GM20431 (cell line): ENCODE data around the gene CNBD2.
"Not testable (repeated sequence)": the region's sequence is repeated elsewhere in the genome, so short reads cannot be mapped to it uniquely, and the experiment has no call there.

Experiments used
- in situ Hi-C: fragments of 300-500 bp; cut with MseI, MboI; formaldehyde crosslinking; loops from one replicate; pipeline ENCODE4 v1.15.0; 2020; ENCODE audit warnings: low sequenced_read_pairs; ENCODE audit not compliant: unreplicated experiment

Gene CNBD2

DNA sequence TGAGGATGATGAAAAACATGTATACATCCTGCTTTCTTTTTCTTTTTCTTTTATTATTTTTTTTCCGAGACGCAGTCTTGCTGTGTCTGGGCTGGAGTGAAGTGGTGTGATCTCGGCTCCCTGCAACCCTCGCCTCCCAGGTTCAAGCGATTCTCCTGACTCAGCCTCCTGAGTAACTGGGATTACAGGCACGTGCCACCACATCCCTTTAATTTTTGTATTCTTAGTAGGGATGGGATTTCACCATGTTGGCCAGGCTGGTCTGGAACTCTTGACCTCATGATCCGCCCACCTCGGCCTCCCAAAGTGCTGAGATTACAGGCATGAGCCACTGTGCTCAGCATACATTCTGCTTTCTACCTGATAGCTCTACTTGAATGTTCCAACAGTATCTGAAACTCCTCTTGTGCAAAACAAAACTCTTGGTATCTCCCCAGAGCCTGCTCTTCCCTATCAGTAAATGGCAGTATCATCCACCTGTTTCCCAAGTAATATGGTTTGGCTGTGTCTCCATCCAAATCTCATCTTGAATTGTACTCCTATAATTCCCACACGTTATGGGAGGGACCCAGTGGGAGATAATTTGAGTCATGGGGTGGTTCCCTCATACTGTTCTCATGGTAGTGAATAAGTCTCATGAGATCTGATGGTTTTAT, 85.6 kb downstream of the CNBD2 start:
- in situ Hi-C loops, result not testable (repeated sequence)

DNA sequence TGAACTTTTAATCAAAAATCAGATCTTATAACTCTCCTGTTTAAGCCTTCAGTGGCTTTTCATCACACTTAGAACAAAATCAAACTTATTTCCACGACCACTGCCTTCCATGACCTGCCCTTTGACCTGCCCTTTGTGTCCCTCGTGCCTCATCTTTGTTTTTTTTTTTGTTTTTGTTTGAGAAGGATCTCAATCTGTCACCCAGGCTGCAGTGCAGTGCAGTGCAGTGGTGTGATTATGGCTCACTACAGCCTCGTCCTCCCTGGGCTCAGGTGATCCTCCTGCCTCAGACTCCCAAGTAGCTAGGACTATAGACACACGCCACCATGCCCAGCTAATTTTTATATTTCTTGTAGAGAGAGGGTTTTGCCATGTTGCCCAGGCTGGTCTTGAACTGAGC, 86.8 kb downstream of the CNBD2 start:
- in situ Hi-C loops, result no loop called here

DNA sequence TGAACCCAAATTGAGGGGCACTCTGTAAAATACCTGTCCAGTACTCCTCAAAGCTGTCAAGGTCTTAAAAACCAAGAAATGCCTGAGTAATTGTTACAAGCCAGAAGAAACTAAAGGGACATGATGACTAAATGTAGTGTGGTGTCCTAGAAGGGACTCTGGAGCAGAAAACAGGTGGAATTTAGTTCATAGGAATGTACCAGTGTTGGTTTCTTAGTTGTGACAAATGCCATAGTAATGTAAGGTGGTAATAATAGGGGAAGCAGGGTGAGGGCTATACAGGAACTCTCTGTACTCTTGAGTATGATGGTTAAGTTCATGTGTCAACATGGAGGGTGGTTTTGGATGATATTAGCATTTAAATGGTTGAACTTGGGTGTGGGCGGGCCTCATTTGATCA, 92.3 kb downstream of the CNBD2 start:
- in situ Hi-C loops, result no loop called here

DNA sequence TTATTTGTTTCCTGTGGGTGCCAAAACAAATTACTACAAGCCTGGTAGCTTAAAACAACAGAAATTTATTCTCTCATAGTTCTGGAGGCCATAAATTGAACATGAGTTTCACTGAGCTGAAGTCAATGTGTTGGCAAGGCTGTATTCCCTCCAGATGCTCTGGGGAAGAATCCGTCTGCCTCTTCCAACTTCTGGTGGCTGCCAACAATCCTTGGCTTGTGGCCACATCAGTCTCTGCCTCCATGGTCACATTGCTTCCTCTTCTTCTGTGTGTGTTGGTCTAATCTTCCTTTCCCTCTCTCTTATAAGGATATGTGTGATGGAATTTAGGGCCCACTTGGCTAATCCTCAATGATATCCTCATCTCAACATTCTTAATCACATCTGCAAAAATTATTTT, 93.4 kb downstream of the CNBD2 start:
- in situ Hi-C loops, result no loop called here

DNA sequence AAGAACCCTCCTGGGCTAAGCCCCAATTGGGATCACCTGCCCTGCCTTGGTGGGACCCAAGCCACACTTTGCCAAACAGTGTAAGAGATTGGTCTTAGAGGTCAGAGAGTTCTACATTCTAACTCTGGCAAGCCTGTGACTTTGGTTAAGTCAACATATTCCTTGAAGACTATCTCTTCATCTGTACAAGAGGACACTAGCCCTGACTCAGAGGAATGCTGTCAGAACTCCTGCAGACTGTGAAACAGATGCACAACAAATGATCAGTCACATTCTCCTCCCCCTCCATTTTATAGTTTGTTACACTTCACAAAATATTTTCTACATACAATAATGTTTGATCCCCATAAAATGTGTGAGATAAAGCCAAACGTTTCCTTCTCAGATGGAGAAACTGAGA, 94.4 kb downstream of the CNBD2 start:
- in situ Hi-C loops, result no loop called here

DNA sequence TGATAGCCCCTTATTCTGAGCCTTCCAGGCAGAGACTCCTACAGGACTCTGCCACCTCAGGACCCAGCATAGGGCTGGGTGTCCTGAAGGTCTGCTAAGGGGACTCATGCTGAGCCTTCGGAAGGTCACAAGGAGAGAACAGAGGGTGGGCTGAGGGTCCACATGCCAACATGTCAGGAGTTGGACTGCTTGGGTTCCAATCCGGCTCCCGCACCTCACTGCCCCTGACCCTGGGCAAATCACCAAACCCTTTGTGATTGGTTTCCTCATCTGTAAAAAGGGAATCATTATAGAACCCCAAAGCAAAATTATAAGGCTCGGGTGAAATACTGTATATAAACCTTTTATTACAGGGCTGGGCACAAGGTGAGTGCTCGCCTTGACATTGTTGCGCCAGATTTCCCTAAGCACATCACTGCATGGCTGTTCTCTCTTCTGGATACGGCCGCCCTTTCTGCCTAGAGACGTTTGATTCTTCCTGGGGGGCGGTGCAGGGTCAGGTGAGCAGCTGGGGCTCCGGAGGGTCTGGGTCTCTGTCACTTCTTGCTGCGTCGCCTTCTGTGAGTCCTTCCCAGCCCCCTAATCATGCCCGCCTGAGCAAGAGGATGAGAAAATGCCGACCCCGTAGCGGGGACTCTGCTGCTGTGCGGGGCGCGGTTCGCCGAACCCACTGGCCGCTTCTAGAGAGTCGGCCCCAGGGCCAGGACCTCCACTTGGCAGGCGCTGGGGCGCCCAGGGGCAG, 95.7 kb downstream of the CNBD2 start:
- in situ Hi-C loops, result no loop called here

DNA sequence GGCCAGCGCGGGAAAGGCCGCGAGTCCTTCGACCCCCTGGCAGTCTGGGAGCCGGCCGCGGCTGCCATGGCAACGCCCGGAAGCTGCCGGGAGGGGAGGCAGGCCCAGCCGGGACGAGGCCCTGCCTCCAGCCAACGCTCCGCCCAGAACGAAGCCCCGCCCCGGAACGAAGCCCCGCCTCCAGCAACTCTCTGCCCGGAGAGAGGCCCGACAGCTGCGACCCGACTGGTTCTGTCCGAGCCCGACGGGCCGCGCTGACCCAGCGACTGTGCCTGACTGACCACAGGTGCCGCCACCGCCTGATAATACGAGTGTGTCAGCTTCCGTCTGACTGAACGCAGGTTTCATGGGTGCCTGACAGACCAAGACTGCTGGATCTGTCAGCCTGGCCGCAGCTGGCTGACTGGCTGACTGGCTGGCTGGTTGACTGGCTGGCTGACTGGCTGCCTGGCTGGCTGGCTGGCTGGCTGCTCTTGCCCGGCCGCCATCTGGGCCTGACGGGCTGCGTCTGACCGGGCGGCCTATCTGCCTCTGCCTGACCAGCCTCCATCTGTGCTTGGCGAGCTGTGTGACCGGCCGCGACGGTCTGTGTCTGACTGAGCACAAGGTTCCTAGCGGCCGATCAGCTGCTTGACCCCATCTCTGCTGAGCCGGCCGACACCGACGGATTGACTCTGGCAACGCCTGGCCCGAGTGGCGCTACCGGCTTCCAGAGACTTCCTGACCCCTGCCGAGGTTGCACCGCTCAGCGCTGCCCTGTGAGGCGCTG, 96.5 kb downstream of the CNBD2 start:
- in situ Hi-C loops, result no loop called here

DNA sequence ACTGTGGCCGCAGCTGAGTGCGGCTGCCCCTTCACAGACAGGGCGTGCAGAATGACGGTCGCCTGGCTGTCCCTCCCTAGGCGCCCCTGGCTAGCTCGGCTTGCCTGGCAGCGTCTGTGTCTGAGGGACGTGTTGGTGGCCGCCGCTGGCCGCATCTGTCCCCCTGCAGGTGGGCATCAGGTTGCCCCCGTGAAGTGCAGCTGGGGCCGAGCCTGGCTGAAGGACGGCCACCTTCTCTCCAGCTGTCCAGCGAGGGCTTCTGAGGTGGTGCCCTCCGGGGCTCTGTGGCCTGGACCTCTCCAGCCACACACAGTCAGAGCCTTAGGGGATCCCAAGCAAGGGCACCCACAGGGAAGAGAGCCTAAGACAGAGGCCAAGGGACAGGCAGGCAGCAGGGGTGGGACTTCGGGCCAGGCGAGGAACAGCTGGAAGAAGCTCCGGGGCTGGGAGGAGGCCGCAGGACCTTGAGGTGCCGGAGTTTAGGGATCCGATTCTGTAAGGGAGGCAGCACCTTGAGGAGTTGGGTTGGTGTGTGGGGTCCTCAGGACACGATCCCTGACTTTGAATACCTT, 97.1 kb downstream of the CNBD2 start:
- in situ Hi-C loops, result no loop called here

DNA sequence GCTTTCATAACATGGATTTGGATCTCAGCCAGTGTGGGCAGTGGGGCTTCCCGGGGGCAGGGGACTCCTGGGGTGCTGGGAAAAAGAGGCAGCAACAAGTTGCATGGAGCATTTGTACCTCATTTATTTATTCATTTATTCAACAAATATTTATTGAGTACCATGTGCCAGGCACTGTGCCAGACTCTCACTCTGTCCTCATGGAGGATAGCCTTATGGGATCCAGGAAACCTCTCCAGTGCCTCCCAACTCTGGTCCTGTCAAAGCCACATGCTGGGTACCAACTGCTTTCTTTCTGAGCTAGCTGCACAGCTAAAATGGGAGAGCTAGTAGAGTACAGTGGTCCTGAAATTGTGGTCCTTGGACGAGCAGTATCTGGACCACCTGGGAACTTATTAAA, 98.4 kb downstream of the CNBD2 start:
- in situ Hi-C loops, result no loop called here

DNA sequence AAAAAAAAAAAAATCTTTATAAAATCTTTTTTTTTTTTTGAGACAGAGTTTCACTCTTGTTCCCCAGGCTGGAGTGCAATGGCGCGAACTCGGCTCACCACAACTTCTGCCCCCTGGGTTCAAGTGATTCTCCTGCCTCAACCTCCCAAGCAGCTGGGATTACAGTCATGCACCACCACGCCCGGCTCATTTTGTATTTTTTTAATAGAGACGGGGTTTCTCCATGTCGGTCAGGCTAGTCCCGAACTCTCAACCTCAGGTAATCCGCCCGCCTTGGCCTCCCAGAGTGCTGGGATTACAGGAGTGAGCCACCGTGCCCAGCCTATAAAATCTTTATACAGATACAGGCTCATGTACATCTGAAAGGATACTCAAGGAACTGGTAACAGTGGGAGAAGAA, 100.1 kb downstream of the CNBD2 start:
- in situ Hi-C loops, result not testable (repeated sequence)

DNA sequence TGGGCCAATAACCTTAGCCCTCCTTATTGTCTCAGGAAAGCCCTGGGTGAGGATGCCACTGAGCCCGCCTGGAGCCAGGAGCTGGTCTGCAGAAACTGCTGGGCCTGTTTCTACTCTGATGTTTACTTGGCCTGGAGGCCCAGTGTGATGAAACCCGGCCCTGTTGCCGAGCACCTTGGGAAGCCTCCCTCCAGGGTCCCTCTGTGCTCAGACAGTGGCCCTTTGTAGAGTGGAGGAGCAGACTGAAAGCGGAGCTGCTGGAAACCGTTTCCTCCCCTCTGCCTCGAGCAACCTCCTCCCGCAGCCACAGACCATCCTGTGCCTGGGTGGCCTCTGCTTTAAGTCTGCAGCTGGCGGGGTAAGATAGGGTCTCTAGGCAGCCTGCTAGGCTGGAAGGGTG, 102.1 kb downstream of the CNBD2 start:
- in situ Hi-C loops, result no loop called here

DNA sequence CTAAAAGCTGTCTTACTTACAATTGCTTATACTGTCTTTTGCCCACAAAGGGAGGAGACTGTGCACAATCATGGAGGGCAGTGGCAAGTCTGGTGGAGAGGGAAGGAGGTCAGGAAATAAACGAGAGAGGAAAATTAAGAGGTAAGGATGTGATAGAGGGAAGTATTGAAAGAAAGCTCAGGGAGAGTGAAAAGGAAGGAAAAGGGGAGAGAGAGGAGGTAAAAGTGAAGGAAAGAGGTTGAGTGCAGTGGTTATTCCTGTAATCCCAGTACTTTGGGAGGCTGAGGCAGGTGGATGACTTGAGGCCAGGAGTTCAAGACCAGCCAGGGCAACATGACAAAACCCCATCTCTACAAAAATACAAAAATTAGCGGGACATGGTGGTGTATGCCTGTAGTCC, 103.5 kb downstream of the CNBD2 start:
- in situ Hi-C loops, result no loop called here

DNA sequence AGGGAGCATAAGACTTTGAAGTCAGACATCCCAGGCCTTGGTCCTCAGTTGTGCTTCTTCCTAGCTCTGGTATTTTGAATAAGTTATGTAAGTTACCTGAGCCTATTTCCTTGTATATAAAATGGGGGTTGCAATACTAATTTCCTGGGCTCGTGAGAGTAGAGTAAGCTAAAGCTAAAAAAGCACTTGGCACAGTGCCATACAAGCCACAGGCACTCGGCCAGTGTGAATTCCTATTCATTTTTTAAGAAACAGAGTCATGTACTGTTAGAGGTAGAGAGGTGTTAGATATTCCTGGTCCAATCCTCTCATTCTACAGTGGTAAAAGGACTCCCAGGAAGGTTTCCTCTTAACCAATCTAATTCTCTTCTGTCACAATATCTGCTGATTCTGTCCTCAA, 106.6 kb downstream of the CNBD2 start:
- in situ Hi-C loops, result no loop called here

DNA sequence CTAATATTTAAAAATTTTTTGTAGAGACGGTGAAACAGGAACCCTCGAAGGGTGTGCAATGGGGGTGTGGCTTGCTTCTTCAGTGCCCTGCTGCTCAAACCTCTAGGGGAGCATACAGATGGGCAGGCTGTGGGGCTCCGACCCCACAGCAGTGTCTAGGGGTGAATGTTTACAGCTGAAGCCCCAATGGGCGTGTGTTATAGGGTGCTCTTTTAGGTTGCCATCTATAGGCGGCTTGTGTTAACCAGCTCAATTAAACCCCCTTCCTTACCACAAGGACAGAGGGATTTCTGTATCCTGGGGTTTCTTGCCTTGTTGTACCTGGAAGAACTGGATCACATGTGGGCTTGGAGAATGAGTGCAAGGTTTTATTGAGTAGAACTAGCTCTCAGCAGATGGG, 109.4 kb downstream of the CNBD2 start:
- in situ Hi-C loops, result not testable (repeated sequence)

DNA sequence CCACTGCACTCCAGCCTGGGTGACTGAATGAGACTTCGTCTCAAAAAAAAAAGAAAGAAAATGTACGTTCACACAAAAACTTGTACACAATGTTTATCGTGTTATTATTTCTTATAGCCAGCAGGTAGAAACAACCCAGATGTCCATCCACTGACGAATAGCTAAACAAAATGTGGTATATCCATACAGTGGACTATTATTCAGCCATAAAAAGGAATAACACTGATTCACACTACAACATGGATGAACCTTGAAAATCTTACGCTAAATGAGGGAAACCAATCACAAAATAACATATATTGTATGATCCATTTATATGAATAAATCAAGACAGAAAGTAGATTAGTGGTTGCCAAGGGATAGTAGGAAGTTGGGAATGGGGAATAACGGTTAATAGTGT, 111.1 kb downstream of the CNBD2 start:
- in situ Hi-C loops, result no loop called here

DNA sequence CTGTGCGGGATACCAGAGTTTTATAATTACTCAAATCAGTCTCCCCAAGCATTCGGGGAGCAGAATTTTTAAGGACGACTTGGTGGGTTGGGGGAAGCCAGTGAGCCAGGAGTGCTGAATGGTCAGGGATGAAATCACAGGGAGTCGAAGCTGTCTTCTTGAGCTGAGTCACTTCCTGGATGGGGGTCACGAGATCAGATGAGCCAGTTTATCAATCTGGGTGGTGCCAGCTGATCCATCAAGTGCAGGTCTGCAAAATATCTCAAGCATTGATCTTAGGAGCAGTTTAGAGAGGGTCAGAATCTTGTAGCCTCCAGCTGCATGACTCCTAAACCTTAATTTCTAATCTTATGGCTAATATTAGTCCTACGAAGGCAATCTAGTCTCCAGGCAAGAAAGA, 111.6 kb downstream of the CNBD2 start:
- in situ Hi-C loops, result not testable (repeated sequence)
